PC-3 (cell line): ENCODE results near the gene TACR2.

Experiments
- EZH2 ChIP-seq: fragments of 300-600 bp; sonication (generic); IDR thresholded peaks from one replicate; pipeline ENCODE4 v1.6.1; 2017; ENCODE audit warnings: antibody characterized with exemption, mild to moderate bottlenecking, low read length; ENCODE audit not compliant: unreplicated experiment
- EZH2phosphoT487 ChIP-seq: fragments of 300-600 bp; sonication (generic); IDR thresholded peaks from 2 replicates; pipeline ENCODE4 v1.6.1; 2018; ENCODE audit warnings: mild to moderate bottlenecking, antibody characterized with exemption, low read length, borderline replicate concordance
- TF ChIP-seq, protein P1 (sequence below): fragments of 300-600 bp; sonication (generic); conservative IDR thresholded peaks from 2 replicates; pipeline ENCODE4 v1.5.1; 2017; ENCODE audit warnings: antibody characterized with exemption, low read depth, mild to moderate bottlenecking, low read length

DNA sequence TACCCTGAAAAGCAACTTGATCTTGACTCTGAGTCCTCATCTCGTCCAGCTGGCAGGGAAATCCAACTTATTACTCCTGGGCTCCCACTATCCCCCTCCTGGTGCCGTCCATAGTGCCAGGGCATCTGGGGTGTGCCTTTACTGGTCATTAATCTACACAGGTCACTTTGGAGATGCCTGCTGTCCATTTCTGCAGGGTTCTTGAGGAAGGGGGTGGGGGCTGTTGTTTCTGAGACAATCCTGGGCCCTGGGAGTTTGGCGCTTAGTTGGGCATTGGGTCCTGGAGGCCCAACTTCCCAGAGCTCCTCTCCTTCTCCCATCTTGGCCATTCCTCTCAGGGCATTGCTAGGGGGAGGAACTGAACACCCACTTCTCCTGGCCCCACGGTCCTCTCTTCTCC is 6.0 kb upstream of the TACR2 start:
- TF ChIP-seq EZH2 (no peak), EZH2phosphoT487 (no peak)
- TF ChIP-seq, protein P1, sequence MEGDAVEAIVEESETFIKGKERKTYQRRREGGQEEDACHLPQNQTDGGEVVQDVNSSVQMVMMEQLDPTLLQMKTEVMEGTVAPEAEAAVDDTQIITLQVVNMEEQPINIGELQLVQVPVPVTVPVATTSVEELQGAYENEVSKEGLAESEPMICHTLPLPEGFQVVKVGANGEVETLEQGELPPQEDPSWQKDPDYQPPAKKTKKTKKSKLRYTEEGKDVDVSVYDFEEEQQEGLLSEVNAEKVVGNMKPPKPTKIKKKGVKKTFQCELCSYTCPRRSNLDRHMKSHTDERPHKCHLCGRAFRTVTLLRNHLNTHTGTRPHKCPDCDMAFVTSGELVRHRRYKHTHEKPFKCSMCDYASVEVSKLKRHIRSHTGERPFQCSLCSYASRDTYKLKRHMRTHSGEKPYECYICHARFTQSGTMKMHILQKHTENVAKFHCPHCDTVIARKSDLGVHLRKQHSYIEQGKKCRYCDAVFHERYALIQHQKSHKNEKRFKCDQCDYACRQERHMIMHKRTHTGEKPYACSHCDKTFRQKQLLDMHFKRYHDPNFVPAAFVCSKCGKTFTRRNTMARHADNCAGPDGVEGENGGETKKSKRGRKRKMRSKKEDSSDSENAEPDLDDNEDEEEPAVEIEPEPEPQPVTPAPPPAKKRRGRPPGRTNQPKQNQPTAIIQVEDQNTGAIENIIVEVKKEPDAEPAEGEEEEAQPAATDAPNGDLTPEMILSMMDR: no peak
